Measurements from ENCODE around the gene CNNM3.

GRCh38 chr2:96807127-96807471 is 9.0 kb upstream of the CNNM3 start:
- TF ChIP-seq CTCF (IDR thresholded peaks at IDR 0.05) (no peak), POLR2A (IDR thresholded peaks at IDR 0.05) (no peak)
